ENCODE measurements around the gene CORO6. TPM values are rescaled to one million over a fixed set of nuclear protein-coding genes. Genes with fewer than 3 reads are reported as not detected.

The CORO6 gene
- total and polyA plus RNA-seq, 2 of the 4 experiments (the other 2 are of a cell fraction), result 3.4 to 7.6 TPM

DNA sequence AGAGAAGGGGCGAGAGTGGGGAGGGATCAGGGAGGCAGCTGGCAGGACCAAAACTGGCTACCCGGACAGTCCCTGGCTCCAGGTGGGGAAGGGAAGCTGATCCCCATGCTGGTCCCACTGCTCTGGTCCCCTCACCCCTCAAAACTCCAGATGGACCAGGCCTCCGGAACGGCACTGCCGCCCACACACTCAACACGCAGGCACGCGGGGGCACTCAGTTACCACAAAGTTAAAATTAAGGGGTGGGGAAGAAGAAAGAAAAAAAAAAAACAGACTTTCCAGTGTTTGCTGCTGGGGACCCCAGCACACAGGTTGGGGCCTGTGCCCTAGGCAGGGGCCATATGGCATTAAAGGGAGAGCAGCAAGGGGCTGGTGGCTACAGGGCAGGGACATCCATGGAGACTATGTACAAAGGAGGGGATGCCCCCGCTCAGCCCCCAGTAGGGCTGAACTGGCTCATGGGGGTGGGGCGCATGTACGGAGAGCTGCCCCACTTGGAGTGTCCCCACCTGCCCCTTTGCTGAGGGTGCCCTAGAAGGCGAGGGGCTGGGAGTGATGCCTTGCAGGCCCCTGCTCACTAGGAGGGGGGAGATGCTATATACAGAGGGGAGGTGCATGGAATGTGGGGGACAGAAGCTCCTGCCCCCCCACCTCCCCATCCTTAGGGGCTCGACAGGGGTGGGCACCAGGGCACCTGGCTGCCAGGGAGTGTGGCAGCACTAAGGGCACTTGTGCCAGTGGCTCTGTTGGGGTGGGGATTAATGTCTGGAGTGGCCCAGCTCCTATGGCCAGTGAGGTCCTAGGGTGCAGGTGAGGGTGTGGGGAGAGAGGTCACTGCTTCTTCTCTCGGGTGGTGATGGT lies 48.6 kb downstream of the CORO6 start:
- Histone ChIP-seq H2BK15ac (ENCODE audit: low read depth, low read length) (no peak overlapping the region), H3K27ac (ENCODE audit: insufficient read depth, low read length) (no peak overlapping the region), H4K5ac (ENCODE audit: low read depth, low read length) (no peak overlapping the region), H2BK120ac (ENCODE audit: low read depth, low read length) (no peak overlapping the region), H3K4ac (ENCODE audit: low read depth, low read length) (no peak overlapping the region), H4K20me1 (ENCODE audit: insufficient read depth, low read length) (no peaks in the 10 kb centered on the region), H3K9ac (ENCODE audit: low read depth, low read length) (no peak overlapping the region), H3K36me3 (ENCODE audit: control insufficient read depth, insufficient read depth, low read length) (peaks cover 61% of the 10 kb centered on the region), H3K14ac (replicated peaks; ENCODE audit: low read depth, low read length) (no peak overlapping the region), H2BK20ac (ENCODE audit: low read depth, low read length) (no peak overlapping the region), H3K27me3 (ENCODE audit: control insufficient read depth, insufficient read depth, low read length) (no peaks in the 10 kb centered on the region), H2AFZ (replicated peaks; ENCODE audit: low read length, poor library complexity) (no peak overlapping the region), H3K4me2 (ENCODE audit: low read depth, low read length) (no peak overlapping the region), H3K23ac (ENCODE audit: low read depth, low read length) (no peak overlapping the region), H3K9me3 (ENCODE audit: control insufficient read depth, insufficient read depth, low read length) (no peaks in the 10 kb centered on the region), H2AK5ac (ENCODE audit: low read depth, low read length) (no peak overlapping the region), H3K4me3 (ENCODE audit: insufficient read depth, low read depth, low read length) (no peak overlapping the region), H3K18ac (ENCODE audit: low read depth, low read length) (no peak overlapping the region), H2BK5ac (ENCODE audit: low read depth, low read length, poor library complexity, severe bottlenecking) (no peak overlapping the region), H4K91ac (ENCODE audit: insufficient read depth, low read depth, low read length) (no peak overlapping the region), H3K9me1 (ENCODE audit: insufficient read depth, low read length) (no peaks in the 10 kb centered on the region; the same call in 1 of the 2 replicates), H4K8ac (ENCODE audit: low read depth in 2 of 2, low read length in 2 of 2) (no peak overlapping the region), H2AK9ac (replicated peaks; ENCODE audit: low read depth, low read length, poor library complexity) (no peak overlapping the region), H3K4me1 (ENCODE audit: control insufficient read depth, insufficient read depth, low read length) (peaks cover 11% of the 10 kb centered on the region), H3K56ac (ENCODE audit: extremely low read depth, insufficient read depth, low read length) (no peak overlapping the region), H3K79me1 (ENCODE audit: low read depth in 1 of 2, low read length in 2 of 2) (peaks cover 3 to 36% of the 10 kb centered on the region in 2 experiments)
- no peak for ATAC-seq (ENCODE audit: low read depth)
- dilution Hi-C loops (cut with HindIII; ENCODE audit: low sequenced_read_pairs, unreplicated experiment), result no loop called here
- BruUV-seq (replicated peaks), result no TSS peak
- in situ Hi-C loops (cut with MboI; ENCODE audit: low sequenced_read_pairs), result no loop called here
- 90% methylated on average over 1 of the region's 14 CpGs; no CpG with 5 or more reads in 1 of the 2 experiments for WGBS, 2 experiments (ENCODE audit: extremely low coverage in 2 of 2, insufficient read length in 1 of 2)
- TF ChIP-seq MXI1 (IDR thresholded peaks at IDR 0.05; ENCODE audit: borderline replicate concordance, low read depth, low read length) (no peak), POLR2A (IDR thresholded peaks at IDR 0.05; ENCODE audit: low read depth, low read length) (no peak), FOS (IDR thresholded peaks at IDR 0.05; ENCODE audit: low read depth, low read length) (no peak), BHLHE40 (IDR thresholded peaks at IDR 0.05; ENCODE audit: low read depth, low read length) (no peak), CHD1 (IDR thresholded peaks at IDR 0.05; ENCODE audit: low read depth, low read length) (no peak)
- no peak for DNase-seq
- intact Hi-C loops (cut with micrococcal nuclease), result no loop called here
- ChIA-PET POLR2A (ENCODE audit: unreplicated experiment) (interaction anchor here (0.6 kb wide), 1 partner anchor 12 kb away, joined by 3 read pairs; no protein-coding TSS in a partner anchor), CTCF (interaction anchor here (1.2 to 2.4 kb wide), 3 partner anchors 17 to 204 kb away, joined by 3 to 13 read pairs (median 7); no protein-coding TSS in a partner anchor)
